Measurements from ENCODE around the gene KIAA1614.
"Not testable (repeated sequence)": the region's sequence is repeated elsewhere in the genome, so short reads cannot be mapped to it uniquely, and the experiment has no call there.

Gene KIAA1614

GRCh38 chr1:180966744-180967536 lies 54.2 kb downstream of the KIAA1614 start:
- no peak for DNase-seq

- no peak for DNase-seq
Observed at GRCh38 chr1:180967558-180967957, 54.9 kb downstream of the KIAA1614 start.

DNA sequence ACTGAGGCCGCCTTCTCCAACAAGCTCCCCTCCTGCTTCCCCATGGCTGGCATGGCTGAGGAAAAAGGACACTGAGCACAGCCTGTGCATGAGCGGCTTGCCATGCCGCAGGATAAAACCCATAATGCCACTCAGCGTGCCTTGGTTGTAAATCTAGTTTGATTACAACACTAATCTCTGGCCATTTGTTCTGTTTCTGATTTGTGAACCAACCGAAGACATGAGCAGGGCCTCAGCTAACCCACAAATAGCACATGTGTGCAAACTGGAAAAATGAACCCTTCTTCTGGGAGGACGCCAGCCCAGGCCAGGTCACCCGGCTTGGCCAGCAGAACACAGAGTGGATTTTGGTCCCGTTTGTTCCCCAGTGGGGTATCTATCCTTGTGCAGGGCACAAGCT lies 56.1 kb downstream of the KIAA1614 start:
- not testable (repeated sequence) for DNase-seq

DNA sequence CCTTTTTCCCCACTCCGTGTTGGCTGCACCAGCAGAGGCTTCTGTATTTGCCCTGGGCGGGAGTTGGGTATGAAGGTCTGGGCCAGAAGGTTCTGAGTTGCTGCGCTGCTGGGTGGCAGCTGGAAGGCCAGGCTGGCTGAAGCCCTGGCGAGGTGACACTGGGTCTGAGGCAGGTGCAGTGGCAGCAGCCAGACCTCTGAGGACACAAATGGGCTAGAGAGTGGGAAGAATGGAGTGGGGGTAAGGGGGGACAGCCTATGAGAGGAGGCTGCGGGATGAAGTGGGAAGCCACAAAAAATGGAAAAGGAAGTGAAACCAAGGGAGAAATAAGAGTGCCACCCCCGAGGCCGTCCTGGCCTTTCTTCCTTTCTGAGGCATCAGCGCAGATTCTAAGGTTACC lies 56.7 kb downstream of the KIAA1614 start:
- DNase-seq, result peak; percentile 42 to 49

DNA sequence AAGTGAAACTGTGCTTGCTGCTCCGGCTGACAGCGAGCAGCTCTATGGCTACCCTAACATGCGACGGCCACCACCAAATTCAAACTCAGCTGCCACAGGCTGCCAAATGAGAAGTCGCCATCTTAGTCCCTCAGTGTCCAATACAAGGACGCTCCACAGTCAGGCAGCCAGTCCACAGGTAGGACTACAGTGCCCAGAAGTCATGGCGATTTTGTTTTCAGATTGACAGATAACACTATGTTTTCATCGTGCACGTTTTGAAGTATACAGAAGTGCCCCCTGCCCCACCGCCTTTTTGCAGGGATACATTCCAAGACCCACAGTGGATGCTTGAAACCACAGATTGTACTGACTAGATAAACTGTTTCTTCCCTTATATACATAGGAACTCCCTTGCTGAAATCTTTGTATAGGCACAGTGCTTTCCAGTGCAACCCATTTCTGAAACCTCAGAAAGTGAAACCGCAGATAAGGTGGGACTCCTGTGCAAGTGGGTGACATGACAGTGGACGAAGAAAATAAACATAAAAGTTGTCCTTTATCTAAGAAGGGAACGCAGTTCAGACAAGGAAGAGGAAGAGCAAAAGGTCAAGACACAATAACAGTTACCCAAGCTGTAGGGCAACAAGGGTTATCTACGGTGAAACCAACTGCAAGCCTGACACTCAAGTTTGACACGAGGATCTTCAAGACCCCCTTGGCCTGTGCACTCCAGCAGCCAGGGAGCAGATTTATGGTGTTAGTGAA lies 57.8 kb downstream of the KIAA1614 start:
- DNase-seq, result no peak

DNA sequence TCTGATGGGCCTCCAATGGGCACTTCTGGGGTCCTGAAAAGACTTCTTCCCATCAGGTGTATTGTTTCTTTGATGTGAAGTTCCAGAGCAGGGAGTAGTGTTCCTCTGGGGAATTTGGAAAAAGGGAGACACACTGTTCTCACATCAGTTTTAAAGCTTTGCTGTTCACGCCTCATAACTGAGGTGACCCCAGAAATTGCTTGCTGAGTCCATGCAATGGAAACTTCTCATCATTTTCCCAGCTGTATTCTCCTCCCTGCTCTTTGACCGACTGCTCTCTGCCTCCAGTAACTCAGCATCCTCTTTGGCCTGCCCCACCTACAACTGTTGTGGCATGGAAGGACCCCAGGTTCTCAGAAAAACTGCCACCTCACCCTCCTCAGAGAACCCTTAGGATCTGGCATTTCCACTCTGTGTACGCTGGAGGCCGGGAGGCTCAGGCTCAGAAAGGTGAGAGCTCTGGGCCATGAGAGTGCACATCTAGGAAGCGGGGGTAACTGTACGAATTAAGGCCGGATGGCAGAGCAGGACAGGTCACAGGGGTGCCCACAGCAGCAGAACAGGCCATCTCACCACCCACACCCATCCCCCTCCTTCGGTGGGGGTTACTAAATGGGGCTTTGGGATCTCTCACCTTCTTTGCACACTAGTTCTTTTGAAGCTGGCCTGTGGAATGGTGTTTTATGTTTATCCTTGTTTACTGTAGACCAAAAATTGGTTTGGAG lies 58.7 kb downstream of the KIAA1614 start:
- no peak for DNase-seq

DNA sequence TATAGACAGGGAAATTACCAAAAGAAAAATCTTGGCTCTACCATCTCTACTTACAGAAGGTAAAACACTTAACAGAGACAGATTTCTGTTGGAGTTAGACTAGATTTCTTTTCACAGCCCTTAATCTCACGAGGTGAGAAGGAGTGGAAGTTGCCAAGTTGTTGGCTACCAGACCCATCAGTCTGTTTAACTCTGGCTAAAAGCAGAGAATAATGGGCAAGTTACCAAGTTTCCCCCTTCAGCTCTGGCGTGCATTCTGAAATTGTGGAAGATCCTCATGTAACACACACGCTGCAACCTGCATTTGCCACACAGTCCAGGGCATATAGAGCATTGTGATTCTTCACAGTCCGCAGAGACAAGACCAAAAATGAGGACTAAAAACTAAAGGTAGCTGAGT lies 60.7 kb downstream of the KIAA1614 start:
- DNase-seq, result no peak

DNA sequence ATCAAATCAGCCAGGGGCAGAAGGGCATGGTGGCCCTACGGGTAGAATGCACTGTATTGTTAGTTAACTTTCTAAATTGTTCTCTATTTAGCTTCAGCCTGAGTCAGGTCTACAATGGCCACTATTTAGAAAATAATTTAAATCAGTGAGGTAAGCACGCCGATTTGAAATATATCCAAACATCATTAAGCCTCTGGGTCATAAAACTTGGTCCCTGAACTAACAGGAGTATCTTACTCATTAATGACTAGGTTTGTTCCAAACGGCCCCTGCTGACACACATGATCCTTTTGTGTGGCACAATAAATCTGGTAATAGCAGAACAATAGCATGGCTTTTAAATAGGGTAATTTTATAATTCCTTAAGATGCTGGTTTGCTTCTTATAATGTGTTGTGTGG lies 61.5 kb downstream of the KIAA1614 start:
- no peak for DNase-seq

DNA sequence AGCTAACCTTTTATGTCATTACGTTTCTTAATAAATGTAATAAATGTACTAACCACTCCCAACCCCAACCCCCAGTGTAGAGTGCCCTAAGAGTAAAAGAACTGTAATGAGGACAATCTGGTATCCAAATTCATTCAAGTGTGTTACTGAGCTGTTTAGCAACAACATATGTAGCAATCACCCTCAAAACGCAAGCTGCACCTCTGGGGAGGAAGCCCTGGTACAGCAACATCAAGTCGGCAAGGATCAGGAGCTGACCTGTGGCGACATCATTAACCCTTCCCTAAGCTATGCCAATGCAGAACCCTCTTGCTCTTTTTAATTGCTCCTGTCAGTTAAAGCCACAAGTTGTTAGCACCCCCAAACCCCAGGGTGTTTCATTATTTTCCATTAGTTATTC lies 62.9 kb downstream of the KIAA1614 start:
- DNase-seq, result no peak

- no peak for DNase-seq
Observed at GRCh38 chr1:180976191-180976590, 63.5 kb downstream of the KIAA1614 start.

DNA sequence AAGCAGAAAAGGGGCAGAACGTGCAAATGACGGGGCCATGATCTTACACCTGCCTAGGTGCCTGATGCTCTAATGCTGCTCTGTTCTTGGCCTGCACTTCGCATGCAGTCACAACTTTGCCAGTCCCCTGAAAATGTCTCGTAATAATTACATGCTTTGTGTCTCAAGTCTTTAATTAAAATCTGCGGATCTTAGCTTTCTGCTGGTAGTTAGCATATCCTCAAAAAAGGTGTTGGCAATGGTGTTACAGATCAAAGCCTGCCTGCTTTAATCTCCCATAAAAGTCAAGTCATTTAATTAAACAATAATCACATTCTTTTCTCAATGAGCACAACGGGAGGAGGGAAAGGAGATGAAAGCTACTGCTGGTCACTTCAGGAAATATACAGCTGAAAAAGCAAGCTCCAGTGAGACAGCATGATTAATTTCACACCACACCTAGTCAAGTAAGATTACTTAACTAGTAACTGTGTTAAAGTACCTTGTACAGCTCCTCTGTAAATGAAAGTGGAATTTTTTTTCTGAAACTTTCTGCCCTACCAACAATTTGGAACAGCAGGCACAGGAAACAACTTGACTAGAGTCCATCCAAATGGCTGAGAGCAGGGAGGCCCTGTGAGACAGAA lies 64.1 kb downstream of the KIAA1614 start:
- no peak for DNase-seq

- DNase-seq, result no peak
Observed at GRCh38 chr1:180981596-180982387, 69.1 kb downstream of the KIAA1614 start.

GRCh38 chr1:180982422-180982821 lies 69.7 kb downstream of the KIAA1614 start:
- DNase-seq, result no peak

- no peak for DNase-seq
Observed at GRCh38 chr1:180988253-180988752, 75.6 kb downstream of the KIAA1614 start.

- peak; percentile 33 to 54 for DNase-seq
Observed at GRCh38 chr1:180994262-180994661, 81.6 kb downstream of the KIAA1614 start.

DNA sequence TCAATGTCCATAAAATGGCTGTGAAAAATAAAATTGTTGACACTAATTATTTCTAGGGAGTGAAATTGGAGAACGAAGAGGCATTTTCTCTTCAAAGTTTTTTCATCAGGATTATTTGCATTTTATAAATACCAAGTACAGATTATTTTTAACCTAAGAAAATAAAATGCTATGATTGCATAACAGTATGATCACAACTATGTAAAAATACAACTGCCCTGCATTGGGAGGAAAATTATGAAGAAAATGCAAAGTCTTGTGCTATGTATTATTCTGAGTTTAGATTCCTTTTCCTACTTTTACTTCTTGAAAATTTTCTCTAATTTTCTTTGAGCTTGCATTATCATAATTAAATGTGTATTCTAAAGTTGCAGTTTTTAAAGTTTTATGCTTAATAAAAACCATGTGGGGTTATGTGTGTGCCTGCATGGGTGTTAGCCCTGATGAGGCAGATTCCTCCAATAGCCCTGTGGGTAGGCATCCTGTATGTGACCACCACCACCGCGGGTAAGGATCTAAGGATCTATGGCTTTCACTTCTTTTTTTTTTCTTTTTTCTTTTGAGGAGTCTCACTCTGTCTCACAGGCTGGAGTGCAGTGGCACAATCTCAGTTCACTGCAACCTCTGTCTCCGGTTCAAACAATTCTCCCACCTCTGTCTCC lies 85.3 kb downstream of the KIAA1614 start:
- DNase-seq, result no peak
